ENCODE results near the gene ERN1.

DNA sequence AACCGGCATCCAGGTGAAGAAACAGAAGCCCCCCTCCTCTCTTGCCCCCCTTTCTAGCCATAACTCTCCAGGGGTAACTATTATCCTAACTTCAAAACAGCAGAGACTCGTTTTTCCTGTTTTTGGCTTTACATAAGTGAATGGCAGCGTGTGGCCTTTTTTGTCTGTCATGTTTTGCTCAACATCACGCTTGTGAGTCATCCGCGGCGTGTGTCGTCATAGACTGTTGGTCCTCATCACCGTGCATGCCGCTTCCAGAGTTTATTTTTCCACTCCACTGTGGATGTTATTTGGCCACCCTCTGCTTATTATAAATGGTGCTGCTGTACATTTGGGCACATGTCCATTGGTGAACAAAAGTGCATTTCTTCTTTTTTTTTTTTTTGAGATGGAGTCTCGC is 52.6 kb downstream of the ERN1 start:
- TF ChIP-seq, protein P1, sequence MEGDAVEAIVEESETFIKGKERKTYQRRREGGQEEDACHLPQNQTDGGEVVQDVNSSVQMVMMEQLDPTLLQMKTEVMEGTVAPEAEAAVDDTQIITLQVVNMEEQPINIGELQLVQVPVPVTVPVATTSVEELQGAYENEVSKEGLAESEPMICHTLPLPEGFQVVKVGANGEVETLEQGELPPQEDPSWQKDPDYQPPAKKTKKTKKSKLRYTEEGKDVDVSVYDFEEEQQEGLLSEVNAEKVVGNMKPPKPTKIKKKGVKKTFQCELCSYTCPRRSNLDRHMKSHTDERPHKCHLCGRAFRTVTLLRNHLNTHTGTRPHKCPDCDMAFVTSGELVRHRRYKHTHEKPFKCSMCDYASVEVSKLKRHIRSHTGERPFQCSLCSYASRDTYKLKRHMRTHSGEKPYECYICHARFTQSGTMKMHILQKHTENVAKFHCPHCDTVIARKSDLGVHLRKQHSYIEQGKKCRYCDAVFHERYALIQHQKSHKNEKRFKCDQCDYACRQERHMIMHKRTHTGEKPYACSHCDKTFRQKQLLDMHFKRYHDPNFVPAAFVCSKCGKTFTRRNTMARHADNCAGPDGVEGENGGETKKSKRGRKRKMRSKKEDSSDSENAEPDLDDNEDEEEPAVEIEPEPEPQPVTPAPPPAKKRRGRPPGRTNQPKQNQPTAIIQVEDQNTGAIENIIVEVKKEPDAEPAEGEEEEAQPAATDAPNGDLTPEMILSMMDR (conservative IDR thresholded peaks at IDR 0.05; ENCODE audit: low read depth, low read length): no peak
- TF ChIP-seq EZH2 (IDR thresholded peaks at IDR 0.05; ENCODE audit: low read length, unreplicated experiment) (no peak), EZH2phosphoT487 (IDR thresholded peaks at IDR 0.05; ENCODE audit: borderline replicate concordance, low read length) (no peak)

Data from PC-3 (cell line).